GM12865 (cell line): ENCODE measurements around the gene GCDH.

Experiments used
- DNase-seq: peaks from one replicate; pipeline ENCODE4 v3.0.0; 2010; ENCODE audit warnings: low read depth
- H3K4me3 ChIP-seq: 2 replicates; pipeline ENCODE4 v1.5.1; 2011; ENCODE audit warnings: mild to moderate bottlenecking, low read depth, low read length, control low read depth
- CTCF ChIP-seq: IDR thresholded peaks from 2 replicates; pipeline ENCODE4 v1.5.1; 2011; ENCODE audit warnings: low read length, control low read depth, low read depth, inconsistent platforms; ENCODE audit not compliant: insufficient read depth; ENCODE audit errors: missing control alignments

The GCDH gene

GRCh38 chr19:12856653-12857052, 34.3 kb upstream of the GCDH start:
- TF ChIP-seq CTCF: no peak
- no peak for DNase-seq
- no peak overlapping the region for H3K4me3 ChIP-seq

DNA sequence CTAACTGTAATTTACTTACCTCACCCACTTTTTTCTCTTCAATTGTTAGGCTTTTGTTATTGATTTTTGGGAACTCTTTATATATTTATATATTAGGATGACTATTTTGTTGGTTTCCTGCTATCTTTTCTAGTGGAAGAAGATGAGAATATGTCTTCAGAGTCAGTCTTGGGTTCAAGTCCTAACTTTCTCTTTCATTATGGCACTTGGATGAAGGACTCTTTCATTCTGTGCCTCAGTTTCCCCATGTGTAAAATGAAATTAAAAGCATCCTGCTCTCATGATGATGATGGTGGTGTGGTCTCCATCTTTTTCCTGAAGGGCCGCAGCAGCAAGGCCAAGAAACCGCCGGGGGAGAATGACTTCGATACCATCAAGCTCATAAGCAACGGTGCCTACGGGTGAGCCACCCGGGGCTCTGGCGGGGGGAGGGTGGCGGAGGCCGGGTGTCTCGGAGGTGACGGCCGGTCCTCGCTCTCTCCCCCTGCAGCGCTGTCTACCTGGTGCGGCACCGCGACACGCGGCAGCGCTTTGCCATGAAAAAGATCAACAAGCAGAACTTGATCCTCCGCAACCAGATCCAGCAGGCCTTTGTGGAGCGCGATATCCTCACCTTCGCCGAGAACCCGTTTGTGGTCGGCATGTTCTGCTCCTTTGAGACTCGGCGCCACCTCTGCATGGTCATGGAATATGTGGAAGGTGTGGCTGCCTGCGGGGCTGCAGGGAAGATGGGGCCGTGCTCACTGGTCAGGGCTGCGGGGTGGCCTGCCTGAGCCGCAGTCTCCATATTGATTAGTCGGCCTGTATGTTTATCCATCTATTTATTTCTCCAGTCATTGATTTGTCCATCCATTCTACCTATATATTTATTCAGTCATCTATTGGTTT, 32.7 kb upstream of the GCDH start:
- H3K4me3 ChIP-seq: no peak overlapping the region
- no peak for DNase-seq
- TF ChIP-seq CTCF: no peak

DNA sequence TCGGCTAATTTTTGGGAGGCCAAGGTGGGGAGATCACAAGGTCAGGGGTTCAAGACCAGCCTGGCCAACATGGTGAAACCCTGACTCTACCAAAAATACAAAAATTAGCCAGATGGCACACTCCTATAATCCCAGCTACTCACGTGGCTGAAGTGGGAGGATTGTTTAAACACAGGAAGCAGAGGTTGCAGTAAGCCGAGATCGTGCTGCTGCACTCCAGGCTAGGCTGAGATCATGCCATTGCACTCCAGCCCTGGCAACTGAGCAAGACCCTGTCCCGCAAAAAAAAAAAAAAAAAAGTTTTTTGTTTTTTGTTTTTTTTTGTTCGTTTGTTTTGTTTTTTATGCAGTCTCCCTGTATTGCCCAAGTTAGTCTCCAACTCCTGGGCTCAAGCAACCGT, 31.4 kb upstream of the GCDH start:
- no peak for TF ChIP-seq CTCF
- DNase-seq: no peak
- H3K4me3 ChIP-seq: no peak overlapping the region

- DNase-seq: no peak
- no peak for TF ChIP-seq CTCF
- no peak overlapping the region for H3K4me3 ChIP-seq
These were observed 26.8 kb upstream of the GCDH start for GRCh38 chr19:12864143-12864542.

DNA sequence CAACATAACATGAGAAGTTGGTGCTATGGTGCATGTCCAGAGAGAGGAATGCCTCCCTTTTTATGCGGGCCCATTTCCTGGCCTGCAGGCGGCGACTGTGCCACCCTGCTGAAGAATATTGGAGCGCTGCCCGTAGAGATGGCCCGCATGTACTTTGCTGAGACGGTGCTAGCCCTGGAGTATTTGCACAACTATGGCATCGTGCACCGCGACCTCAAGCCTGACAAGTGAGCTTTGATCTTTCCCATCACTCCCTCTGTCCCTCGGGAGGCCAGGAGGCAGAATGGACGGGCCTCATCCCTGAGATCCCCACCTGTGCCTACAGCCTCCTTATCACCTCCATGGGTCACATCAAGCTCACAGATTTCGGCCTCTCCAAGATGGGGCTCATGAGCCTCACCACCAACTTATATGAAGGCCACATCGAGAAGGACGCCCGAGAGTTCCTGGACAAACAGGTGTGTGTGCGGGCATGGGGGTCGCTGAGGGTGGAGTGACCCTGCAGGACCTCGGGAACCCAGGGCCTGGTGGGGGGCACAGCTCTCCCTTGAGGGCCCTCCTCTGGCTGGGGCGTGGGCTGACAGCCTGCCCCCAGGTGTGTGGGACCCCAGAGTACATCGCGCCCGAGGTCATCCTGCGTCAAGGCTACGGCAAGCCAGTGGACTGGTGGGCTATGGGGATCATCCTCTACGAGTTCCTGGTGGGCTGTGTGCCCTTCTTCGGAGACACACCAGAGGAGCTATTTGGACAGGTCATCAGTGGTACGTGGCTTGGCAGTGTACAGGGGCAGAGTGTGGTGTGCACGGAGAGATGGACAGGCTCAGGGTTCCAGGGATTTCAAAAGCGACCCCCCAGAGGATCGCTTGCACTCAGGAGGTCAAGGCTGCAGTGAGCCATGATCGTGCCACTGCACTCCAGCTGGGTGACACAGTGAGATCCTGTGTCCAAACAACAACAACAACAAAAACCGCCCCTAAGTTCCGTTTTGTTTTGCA, 25.9 kb upstream of the GCDH start:
- no peak for TF ChIP-seq CTCF
- H3K4me3 ChIP-seq: no peak overlapping the region
- DNase-seq: no peak

GRCh38 chr19:12865746-12866415, 25.1 kb upstream of the GCDH start:
- H3K4me3 ChIP-seq: no peak overlapping the region
- TF ChIP-seq CTCF: no peak
- no peak for DNase-seq
